HG03342 (cell line): Measurements from ENCODE around the gene TRHDE.
A peak's percentile ranks its signal among the peaks of the same experiment; 100 is the strongest.

ENCODE experiments used
- ATAC-seq: cut with Tn5 transposase; IDR thresholded peaks from one replicate; pipeline ENCODE4 v1.9.1; 2021; ENCODE audit warnings: mild to moderate bottlenecking, moderate library complexity; ENCODE audit not compliant: unreplicated experiment

The TRHDE gene

DNA sequence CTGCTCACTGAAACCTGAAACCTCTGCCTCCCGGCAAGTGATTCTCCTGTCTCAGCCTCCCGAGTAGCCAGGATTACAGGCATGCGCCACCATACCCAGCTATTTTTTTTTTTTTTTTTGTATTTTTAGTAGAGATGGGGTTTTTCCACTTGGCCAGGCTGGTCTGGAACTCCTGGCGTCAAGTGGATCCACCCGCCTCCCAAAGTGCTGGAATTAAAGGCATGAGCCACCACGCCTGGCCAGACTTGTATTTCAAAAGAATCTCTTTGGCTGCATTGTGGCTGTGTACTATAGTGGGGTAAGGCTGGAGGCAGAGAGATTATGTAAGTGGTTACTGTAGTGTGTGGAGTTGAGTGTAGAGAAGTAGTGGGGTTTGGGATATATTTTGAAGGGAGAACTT lies 35.1 kb downstream of the TRHDE start:
- no peak for ATAC-seq

DNA sequence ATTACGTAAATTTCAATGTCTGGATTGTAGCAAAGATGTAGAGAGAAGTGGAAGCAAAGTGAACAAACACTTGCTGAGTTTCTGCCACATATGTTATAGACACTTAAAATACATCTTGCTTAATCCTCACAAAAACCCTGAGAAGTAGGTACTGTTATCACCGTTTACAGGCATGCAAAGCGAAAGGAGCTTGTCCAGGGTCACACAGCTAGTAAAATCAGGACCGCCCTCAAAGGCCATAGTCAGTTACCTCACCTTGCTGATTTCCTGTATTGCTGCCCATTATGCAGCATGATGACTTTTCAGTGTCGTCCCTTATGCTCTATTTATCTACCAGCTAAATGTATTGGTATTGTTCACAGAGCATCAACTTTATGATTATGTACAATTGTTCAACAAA lies 39.8 kb downstream of the TRHDE start:
- ATAC-seq = no peak

DNA sequence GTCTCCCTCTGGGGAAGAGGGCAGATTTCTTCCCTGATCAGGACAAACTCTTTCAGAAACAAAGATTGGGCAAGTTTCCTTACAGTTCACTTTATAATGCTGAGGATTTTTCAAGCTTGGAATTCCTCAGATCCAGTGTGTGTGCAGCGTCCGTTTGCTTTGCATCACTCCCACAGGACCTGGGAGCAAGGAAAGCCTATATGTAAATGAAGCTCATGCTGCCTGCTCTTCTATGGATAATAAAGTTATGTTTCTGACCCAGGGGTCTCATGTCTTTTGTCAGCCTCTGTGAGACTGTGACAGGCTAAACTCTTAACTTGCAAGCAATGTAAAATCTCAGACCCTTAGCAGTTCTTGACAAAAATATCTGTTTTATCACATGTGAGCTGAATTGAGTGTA lies 41.6 kb downstream of the TRHDE start:
- no peak for ATAC-seq

DNA sequence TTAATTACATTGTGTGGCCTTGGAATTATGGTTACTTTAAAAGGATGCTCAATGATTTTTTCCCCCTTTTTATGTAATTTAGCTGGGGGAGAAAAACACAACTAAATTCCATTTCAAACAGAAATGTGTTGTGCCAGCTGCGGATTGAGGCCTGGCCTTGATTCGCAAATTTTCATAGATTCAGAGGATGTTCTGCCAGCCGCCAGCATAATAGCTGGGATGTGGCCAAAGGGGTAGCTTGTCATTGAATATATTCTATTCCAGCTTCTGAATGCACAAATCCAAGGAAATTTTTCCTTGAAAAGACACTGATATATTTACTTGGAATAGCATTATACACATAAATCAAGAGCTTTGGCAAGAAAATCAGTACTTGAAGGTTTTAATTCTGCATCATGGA lies 43.7 kb downstream of the TRHDE start:
- ATAC-seq = no peak

DNA sequence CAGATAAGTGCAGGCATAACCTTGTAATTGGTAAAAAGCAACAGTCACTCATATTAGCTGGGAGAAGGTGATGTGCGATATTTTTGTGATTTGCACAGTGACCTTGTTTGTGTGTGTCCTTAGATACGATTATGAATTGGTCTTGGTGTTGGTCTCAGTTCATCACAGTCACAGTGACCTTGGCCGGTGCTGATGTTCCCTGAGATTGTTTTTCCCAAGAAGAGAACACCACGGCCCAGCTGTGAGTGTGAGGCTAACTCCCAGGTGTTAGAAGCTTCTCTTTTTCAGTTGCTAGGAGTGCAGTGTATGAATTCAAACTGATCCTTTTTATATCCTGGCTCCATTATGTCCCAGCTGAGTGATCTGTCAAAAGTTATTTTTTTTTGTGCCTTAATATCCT lies 46.2 kb downstream of the TRHDE start:
- ATAC-seq = no peak

DNA sequence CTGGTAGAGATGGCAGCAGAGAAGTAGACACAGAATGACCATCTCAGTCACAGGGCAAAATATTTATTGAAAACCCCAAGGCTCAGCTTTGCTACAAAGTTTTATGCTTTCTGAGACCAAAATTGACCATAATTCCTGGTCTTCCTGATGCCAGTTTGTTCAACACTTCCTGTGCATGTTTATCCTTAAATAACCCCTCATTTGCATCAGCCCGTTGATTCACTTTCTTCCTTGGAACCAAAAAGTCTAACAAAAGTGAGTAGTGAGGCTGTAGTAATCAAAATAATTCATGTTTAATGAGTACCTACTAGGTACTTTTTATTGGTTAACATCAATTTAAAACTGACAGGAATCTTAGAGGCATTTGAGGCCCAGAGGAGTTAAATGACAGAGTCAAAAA lies 51.7 kb downstream of the TRHDE start:
- no peak for ATAC-seq

DNA sequence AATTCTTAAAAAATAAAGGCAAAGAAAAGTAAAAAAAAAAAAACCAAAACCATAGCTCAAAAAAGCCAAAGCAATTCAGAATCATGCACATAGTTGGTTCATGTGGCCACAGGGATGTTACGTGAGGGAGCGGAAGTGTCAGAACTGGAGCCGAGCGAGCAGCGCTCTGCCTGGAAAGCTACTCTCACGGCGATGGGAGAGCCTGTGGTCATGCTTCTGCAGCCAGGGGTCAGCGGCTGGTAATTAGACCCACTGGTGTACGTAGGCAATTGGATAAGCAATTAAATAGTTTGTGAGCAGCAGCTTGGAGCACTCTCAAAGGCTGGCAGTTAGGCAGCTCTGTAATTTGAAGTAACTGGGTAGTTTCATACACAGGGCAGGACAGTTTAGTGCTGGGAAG lies 58.1 kb downstream of the TRHDE start:
- no peak for ATAC-seq

DNA sequence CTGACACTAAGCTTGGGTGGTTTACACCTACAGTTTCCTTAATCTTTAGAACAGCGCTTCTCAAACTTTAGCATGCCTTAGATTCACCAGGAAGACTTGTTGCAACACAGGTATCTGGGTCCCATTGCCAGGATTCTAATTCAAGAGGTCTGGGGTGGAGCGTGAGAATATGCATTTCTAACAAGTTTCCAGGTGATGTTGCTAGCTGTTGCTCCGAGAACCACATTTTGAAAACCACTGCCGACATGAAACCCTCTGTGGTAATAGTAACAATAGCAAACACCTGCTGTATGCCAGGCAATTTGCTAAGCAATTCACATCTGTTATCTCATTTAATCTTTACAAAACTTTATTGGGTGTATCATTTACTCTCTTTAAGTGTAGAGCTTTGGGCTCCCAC lies 58.6 kb downstream of the TRHDE start:
- ATAC-seq = no peak

DNA sequence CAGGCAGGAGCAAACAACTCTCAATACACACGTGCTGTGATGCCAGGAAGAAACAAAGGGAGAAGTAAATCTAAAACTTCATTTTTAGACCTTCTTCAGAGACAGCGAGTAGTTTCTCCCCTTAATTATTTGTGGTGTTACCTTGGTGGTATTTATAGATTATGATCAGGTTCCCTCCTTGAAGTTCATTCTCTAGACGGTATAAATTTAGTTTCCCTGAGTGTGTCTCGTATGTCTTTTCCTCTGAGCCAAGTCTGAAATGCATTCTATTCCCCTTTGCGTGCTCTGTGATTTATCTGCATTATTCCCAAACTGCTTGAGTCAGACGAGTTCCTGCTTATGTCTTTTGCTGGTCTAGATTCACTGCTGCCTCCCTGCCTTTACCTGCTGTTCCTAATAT lies 65.2 kb downstream of the TRHDE start:
- no peak for ATAC-seq

DNA sequence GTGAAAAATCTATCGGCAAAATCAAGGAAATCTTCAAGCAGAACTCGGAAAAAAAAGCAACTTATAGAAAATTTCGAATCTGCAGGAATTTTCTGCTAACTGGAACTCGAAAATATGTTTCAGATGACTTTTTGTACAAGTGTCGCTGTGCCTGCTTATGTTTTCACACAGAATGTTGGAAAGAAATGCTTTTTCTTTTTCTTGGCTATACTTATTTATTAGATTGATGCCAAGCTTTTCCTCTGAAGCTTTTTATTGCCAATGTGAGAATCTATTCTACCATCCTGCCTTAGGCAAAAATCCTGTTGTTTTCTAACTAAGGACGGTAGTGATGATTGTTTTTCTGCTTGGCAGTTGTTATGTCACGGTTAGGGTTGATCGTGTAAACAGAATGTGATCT lies 65.8 kb downstream of the TRHDE start:
- no peak for ATAC-seq

DNA sequence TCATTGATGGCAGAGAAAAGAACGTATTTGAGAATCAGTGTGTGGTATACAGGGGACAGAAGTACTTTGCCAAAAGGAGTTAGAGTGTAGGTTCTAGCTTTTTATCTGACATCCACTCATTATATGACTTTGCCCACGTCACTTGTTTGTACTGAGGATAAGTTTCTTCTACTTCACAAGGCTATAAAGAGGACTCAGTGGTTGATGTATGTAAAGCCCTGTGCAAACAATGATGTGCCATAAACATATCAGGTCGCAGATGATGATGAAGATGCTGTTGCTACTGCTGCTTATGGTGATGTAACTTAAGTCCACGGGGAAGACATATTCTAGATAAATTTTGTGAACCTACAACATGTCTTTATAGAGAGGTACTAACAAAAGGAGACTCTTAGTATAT lies 66.3 kb downstream of the TRHDE start:
- no peak for ATAC-seq

DNA sequence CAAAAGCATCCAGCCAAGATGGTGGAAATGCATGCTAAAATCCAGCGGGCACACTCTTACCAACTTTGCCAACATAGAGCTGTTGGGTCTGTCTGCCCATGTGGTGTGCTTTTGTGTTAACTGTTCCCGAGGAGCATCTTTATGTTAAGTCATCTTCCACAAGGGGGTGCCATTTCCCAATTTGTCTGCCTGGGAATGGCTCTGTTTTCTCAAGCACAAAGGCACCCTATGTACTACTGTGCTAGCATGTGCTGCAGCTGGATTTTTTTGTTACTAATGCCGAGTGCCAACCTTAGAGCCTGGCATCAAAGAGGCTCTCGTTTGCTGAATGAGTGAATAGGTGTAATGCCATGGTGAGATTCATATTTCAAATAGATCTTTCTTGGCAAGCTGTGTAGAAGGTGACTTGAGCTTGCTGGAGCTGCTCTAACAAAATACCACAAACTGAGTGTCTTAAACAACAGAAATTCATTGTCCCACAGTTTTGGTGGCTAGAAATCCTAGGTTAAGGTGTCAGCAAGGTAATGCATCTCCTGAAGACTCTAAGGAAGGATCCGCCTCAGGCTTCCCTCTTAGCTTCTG lies 74.3 kb downstream of the TRHDE start:
- peak; percentile 98 for ATAC-seq

DNA sequence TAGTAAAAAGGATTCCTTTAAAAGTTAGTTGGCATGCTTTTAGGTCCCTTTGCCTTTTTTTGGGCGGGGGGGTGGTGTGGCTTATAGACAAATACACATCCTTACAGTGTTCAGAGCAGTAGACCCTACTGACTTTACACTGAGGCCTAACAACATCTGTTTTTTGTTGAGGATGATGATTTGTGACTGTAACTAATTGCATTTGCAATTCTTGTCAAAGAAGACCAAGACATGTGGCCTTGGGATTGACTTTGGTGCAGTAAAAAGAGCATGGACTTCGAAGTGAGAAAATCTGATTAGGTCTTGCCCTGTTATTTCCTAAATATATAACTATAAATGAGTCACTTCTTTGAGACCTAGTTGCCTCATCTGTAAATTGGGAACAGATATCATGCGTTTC lies 77.3 kb downstream of the TRHDE start:
- ATAC-seq = no peak

DNA sequence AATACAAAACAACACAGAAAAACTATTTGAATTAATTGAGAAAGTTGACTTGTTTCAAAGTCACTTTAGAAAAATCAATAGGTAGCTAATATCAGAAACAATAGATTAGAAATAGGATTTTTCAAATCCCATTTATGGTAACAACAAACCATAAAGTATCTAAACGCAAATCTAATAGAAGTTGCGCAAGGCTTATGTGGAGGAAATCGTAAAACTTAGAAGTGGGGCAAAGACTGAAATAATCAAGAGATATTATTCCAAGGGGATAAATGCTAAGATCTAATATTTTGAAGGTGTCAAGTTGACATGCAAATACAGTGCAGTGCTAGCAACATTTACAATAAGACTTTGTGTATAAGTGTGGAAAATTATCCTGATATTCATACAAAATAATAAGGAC lies 87.2 kb downstream of the TRHDE start:
- no peak for ATAC-seq

DNA sequence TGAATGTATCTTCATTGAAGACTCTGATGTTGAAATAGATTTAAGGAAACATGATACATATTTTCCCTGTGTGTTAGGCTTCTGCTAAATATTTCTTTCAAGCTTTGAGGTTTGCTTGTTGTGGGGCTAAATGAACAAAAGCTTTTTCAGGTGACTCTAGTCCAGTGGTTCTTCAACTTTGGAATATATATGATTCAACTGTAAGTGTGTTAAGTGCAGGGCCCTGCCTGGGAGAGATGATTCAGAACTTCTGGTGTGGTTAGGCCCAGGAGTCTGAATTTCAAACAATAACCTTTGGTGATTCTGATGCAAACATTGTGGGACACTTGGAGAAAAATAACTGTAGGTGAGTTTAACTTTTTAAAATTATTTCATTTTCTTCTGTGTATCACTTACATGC lies 93.0 kb downstream of the TRHDE start:
- ATAC-seq = no peak

DNA sequence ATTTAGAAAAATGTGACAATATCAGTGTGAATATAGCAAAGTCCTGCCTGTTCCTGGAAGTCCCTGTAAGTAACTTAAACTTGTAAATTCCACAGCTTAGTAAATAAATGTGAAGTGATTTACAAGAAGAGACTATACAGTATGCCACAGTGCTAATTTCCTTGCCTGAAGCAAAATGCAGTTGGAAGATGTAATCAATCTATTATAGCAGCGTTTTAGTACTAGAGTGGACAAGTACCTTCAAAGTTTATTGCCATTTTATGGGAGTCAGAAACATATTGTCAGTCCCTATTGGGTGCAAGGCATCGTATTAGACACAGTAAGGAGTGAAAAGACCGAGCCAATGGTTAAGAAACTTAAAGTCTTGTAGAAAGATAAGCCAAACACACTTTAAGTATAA lies 94.1 kb downstream of the TRHDE start:
- ATAC-seq = no peak

DNA sequence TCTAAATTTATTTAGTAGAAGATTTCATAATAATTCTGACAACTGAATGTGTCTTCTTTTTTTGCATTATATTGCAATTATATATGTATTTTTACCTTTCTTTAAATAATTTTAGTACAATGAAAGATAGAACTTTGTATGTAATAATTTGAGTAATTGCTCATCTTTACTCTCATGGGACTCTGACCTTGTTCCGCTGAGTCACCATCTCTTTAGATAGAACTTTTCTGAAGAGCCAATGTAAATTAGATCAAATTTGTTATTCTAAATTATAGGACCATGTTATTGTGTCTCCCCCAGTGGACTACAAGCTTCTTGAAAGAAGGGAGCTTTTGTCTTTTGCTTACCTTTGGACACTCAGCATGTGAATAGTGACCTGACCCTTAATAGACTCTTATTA lies 96.1 kb downstream of the TRHDE start:
- no peak for ATAC-seq

DNA sequence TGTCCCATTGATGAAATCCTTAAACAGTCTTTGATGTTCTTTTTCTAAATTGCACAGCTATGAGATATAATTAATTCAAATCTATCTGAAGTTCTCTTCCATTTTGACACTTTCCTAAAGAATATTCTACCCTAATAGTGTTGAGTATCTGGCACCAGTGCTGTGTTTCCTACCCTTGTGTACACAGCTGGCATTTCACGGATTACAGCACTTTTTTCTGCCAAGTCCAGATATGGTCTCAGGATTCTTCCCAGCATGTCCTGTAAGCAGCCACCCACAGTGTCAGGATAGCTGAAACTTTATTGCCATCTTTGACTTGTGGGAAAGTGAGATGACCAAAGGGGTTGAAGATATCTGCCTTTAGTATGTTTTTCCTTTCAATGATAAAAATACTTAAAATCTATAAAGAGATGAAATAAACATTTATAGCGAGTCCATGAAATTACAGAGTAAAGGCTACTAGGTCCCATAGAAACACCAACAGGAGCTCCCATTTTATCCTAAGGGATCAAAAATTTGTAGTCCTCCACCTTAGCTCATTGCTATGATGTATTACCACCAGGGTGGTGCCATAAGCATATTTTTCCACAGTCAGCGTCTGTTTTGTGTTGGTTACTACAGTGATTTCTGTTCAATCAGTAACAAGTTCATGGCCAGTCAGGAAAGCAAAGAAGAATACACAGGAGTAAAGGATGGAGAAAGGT lies 96.7 kb downstream of the TRHDE start:
- ATAC-seq = no peak

DNA sequence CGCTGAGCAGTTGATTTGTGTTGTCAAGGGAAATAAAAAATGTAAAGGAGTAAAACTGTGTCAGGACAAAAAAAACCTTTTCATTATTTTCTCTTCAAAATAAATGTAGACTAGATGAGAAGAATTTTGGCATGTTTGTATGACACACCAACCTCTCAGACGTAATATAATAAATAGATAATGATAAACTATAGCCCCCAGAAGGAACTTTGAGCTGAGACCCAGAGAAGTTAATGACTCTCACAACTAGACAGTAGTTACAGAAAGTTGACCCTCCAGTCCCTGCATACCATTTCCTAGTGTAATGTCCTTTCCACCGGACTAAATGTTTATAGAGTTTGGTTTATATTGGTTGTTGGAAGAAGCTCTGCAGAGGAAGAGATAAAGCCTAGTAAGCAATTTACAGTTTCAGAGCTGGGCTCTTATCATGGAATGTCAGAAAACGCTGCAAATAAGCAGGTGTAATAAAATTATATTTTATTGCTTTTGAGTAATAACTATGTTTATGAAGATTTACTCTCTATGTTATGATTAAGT lies 97.3 kb downstream of the TRHDE start:
- no peak for ATAC-seq

DNA sequence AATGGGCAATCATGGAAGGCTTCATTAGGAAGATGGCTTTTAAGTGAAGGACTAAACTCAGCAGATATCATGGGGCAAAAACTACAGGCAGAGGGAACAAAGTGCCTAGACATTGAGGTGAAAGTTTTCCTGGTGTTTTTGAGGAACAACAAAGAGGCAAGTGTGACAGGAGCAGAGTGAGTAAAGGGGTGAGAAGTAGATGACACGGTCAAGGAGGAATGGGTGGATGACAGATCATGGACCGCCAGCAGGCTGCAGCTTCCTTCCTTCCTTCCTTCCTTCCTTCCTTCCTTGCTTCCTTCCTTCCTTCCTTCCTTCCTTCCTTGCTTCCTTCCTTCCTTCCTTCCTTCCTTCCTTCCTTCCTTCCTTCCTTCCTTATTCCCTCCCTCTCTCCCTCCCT lies 108.3 kb downstream of the TRHDE start:
- no peak for ATAC-seq

DNA sequence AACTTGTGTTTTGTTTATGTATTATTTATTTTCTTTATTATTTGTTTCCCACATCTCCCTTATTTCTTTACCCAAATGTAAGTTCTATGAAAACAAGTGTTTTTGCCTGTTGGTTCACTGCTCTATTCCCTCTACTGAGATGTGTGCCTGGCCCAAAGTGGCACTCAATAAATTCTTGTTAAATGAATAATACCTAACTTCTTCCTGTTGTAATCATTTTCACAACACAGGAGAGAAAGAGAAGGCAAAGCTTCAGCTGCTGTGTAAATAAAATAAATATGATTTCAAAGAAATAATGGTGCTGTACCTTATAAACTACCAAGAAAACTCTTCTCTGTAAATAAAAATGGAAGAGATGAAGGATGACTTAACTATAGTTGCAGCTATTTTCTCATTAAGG lies 116.2 kb downstream of the TRHDE start:
- ATAC-seq = no peak

DNA sequence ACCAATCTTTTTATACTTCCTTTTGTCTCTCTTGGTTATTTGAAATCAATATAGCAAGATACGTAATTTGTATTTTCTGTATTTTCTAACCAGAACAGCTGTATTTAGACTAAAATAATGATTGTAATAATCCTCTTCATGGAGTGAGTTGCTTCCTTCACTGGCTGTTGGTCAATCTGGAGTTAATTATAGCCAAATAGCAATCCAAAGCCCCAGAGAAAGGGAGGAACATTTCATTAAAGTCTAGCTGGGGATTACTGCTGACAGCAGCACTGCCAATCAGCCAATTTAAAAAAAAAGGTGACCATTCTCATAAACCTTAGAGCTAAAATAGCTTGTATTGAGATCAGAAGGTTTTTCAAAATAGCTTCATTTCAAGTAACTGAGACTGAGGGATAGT lies 118.0 kb downstream of the TRHDE start:
- ATAC-seq = no peak

DNA sequence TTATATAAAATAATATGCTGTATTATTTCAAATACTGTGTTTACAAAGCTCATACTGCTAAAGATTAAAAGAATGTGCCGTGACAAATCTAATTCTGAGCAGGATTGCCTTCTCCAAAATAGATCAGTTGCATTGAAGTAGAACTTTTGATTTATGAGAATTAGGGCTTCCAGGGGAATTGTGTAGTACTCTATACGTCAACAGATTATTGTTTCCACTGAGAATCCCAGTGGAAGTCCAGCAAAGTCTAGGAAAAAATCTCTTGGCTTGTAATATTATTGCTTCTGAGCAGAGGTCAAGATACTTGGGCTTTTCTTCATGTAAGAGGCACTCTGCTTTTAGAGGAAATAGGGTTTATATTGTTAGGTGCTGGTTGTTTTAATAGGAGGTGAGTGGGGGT lies 133.9 kb downstream of the TRHDE start:
- ATAC-seq = no peak
